GM21786 (cell line): ENCODE measurements around the gene PALMD.

Experiments used
- ATAC-seq: cut with Tn5 transposase; IDR thresholded peaks from one replicate; pipeline ENCODE4 v1.9.1; 2021; ENCODE audit not compliant: unreplicated experiment

Gene PALMD

GRCh38 chr1:99634971-99635624 lies 10.8 kb upstream of the PALMD start:
- no peak for ATAC-seq

GRCh38 chr1:99635664-99636063 lies 10.2 kb upstream of the PALMD start:
- ATAC-seq = no peak

GRCh38 chr1:99636647-99637175 lies 9.2 kb upstream of the PALMD start:
- ATAC-seq = no peak

- ATAC-seq = no peak
These were observed 7.1 kb upstream of the PALMD start for GRCh38 chr1:99638853-99639252.

GRCh38 chr1:99639408-99639807 lies 6.5 kb upstream of the PALMD start:
- ATAC-seq = no peak

GRCh38 chr1:99639945-99640344 lies 6.0 kb upstream of the PALMD start:
- no peak for ATAC-seq

- no peak for ATAC-seq
These were observed 5.2 kb upstream of the PALMD start for GRCh38 chr1:99640672-99641071.

GRCh38 chr1:99641558-99641957 lies 4.4 kb upstream of the PALMD start:
- no peak for ATAC-seq

GRCh38 chr1:99642053-99642452 lies 3.9 kb upstream of the PALMD start:
- no peak for ATAC-seq

GRCh38 chr1:99643021-99643779 lies 2.7 kb upstream of the PALMD start:
- ATAC-seq = no peak

- no peak for ATAC-seq
These were observed 1.5 kb upstream of the PALMD start for GRCh38 chr1:99644279-99645004.

- ATAC-seq = no peak
These were observed 710 bp upstream of the PALMD start for GRCh38 chr1:99645203-99645602.

- ATAC-seq = no peak
These were observed 955 bp downstream of the PALMD start for GRCh38 chr1:99646868-99647267.

GRCh38 chr1:99647490-99647889 lies 1.6 kb downstream of the PALMD start:
- ATAC-seq = no peak

- ATAC-seq = no peak
These were observed 2.2 kb downstream of the PALMD start for GRCh38 chr1:99648107-99648506.

- no peak for ATAC-seq
These were observed 4.1 kb downstream of the PALMD start for GRCh38 chr1:99650030-99650429.

- ATAC-seq = no peak
These were observed 5.0 kb downstream of the PALMD start for GRCh38 chr1:99650773-99651437.

GRCh38 chr1:99652881-99653281 lies 7.0 kb downstream of the PALMD start:
- ATAC-seq = no peak

- no peak for ATAC-seq
These were observed 9.5 kb downstream of the PALMD start for GRCh38 chr1:99655376-99655775.

- no peak for ATAC-seq
These were observed 10.8 kb downstream of the PALMD start for GRCh38 chr1:99656701-99657100.
